ENCODE results near the gene HOXD4. TPM values are rescaled to one million over a fixed set of nuclear protein-coding genes. Genes with fewer than 3 reads are reported as not detected.
A peak's percentile ranks its signal among the peaks of the same experiment; 100 is the strongest.

HOXD4 gene
- total RNA-seq, 1 experiment from 2014 or later: 0.61 TPM

DNA sequence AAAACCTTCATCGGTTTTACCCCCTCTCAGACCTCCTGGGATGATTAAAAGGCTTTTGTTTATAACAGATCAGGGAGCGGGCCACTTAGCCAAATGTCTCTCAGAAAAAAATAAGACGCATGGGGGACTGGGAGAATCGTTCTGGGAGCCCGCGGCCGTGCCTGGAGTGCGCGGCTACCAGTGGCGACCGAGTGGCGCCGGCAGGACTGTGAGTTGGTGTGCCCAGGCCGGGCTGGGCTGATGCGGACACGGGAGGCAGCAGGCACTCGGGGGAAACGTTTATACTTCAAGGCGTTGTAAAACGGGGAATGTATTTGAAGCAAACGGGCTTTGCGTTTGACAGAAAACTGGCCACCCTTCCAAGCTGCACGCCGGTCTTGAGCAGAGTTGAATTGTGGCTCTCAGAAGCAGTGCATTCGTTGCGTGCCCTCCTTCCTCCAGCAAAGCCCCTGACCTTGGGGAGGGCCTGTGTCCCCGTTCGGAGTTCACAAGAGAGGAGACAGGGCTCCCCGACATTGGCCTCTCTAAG is 39.4 kb upstream of the HOXD4 start:
- Histone ChIP-seq H3K4me2 (ENCODE audit: low read length) (no peak overlapping the region), H3K9me2 (ENCODE audit: insufficient read depth) (no peaks in the 10 kb centered on the region), H2AFZ (ENCODE audit: low read depth, low read length, poor library complexity, severe bottlenecking) (peak overlapping the region; percentile 88), H3K27ac (ENCODE audit: low read depth, low read length) (no peak overlapping the region), H3K4me1 (ENCODE audit: control insufficient read depth in 1 of 2, insufficient read depth in 2 of 2, low read length in 2 of 2) (peaks cover 0 to 11% of the 10 kb centered on the region in 2 experiments; a peak in 1 of 4 replicates), H3K4me3 (replicated peaks in 1 of 2; ENCODE audit: low read depth in 1 of 2, low read length in 2 of 2) (no peak overlapping the region), H3K9ac (ENCODE audit: low read length) (no peak overlapping the region), H3K27me3 (ENCODE audit: insufficient read depth, low read length) (no peaks in the 10 kb centered on the region), H4K20me1 (ENCODE audit: insufficient read depth) (no peaks in the 10 kb centered on the region), H3K79me2 (ENCODE audit: insufficient read depth, low read length) (no peaks in the 10 kb centered on the region), H3K36me3 (ENCODE audit: control insufficient read depth in 1 of 2, insufficient read depth in 2 of 2, low read length in 2 of 2) (no peaks in the 10 kb centered on the region), H3K9me3 (ENCODE audit: control insufficient read depth in 1 of 2, insufficient read depth in 1 of 2, low read depth in 1 of 2, low read length in 2 of 2) (no peaks in the 10 kb centered on the region)
- TF ChIP-seq, protein P1, sequence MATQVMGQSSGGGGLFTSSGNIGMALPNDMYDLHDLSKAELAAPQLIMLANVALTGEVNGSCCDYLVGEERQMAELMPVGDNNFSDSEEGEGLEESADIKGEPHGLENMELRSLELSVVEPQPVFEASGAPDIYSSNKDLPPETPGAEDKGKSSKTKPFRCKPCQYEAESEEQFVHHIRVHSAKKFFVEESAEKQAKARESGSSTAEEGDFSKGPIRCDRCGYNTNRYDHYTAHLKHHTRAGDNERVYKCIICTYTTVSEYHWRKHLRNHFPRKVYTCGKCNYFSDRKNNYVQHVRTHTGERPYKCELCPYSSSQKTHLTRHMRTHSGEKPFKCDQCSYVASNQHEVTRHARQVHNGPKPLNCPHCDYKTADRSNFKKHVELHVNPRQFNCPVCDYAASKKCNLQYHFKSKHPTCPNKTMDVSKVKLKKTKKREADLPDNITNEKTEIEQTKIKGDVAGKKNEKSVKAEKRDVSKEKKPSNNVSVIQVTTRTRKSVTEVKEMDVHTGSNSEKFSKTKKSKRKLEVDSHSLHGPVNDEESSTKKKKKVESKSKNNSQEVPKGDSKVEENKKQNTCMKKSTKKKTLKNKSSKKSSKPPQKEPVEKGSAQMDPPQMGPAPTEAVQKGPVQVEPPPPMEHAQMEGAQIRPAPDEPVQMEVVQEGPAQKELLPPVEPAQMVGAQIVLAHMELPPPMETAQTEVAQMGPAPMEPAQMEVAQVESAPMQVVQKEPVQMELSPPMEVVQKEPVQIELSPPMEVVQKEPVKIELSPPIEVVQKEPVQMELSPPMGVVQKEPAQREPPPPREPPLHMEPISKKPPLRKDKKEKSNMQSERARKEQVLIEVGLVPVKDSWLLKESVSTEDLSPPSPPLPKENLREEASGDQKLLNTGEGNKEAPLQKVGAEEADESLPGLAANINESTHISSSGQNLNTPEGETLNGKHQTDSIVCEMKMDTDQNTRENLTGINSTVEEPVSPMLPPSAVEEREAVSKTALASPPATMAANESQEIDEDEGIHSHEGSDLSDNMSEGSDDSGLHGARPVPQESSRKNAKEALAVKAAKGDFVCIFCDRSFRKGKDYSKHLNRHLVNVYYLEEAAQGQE (IDR thresholded peaks at IDR 0.05; ENCODE audit: low read depth): no peak
- TF ChIP-seq SIN3A (IDR thresholded peaks at IDR 0.05; ENCODE audit: low read depth) (no peak), EGR1 (IDR thresholded peaks at IDR 0.05; ENCODE audit: low read depth) (no peak), SRF (IDR thresholded peaks at IDR 0.05; ENCODE audit: low read depth) (no peak), SP1 (IDR thresholded peaks at IDR 0.05; ENCODE audit: low read depth) (no peak), CBX3 (IDR thresholded peaks at IDR 0.05; ENCODE audit: low read depth) (no peak), CEBPB (IDR thresholded peaks at IDR 0.05; ENCODE audit: low read depth) (no peak), POLR2AphosphoS5 (IDR thresholded peaks at IDR 0.05; ENCODE audit: low read depth, low read length) (no peak), FOSL1 (IDR thresholded peaks at IDR 0.05; ENCODE audit: low read depth) (no peak), ZNF274 (IDR thresholded peaks at IDR 0.05; ENCODE audit: low read depth, low read length) (no peak), YY1 (IDR thresholded peaks at IDR 0.05; ENCODE audit: extremely low read depth, insufficient replicate concordance, low read depth, low read length) (no peak), JUND (IDR thresholded peaks at IDR 0.05) (no peak), EZH2 (IDR thresholded peaks at IDR 0.05) (no peak), POLR2A (IDR thresholded peaks at IDR 0.05; ENCODE audit: borderline replicate concordance, extremely low read depth, insufficient read depth, insufficient read length) (no peak), ELF1 (IDR thresholded peaks at IDR 0.05; ENCODE audit: borderline replicate concordance, low read depth) (no peak), TCF7L2 (IDR thresholded peaks at IDR 0.05; ENCODE audit: borderline replicate concordance, extremely low read depth, insufficient read depth, insufficient read length) (no peak), EZH2phosphoT487 (IDR thresholded peaks at IDR 0.05; ENCODE audit: borderline replicate concordance) (no peak), ZFX (IDR thresholded peaks at IDR 0.05) (no peak)
- TF ChIP-seq, protein P2, sequence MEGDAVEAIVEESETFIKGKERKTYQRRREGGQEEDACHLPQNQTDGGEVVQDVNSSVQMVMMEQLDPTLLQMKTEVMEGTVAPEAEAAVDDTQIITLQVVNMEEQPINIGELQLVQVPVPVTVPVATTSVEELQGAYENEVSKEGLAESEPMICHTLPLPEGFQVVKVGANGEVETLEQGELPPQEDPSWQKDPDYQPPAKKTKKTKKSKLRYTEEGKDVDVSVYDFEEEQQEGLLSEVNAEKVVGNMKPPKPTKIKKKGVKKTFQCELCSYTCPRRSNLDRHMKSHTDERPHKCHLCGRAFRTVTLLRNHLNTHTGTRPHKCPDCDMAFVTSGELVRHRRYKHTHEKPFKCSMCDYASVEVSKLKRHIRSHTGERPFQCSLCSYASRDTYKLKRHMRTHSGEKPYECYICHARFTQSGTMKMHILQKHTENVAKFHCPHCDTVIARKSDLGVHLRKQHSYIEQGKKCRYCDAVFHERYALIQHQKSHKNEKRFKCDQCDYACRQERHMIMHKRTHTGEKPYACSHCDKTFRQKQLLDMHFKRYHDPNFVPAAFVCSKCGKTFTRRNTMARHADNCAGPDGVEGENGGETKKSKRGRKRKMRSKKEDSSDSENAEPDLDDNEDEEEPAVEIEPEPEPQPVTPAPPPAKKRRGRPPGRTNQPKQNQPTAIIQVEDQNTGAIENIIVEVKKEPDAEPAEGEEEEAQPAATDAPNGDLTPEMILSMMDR (IDR thresholded peaks at IDR 0.05 in 2 of 3, conservative IDR thresholded peaks at IDR 0.05 in 1 of 3; ENCODE audit: borderline replicate concordance in 1 of 3, insufficient read depth in 1 of 3, low read depth in 2 of 3, low read length in 2 of 3): no peak
- TF ChIP-seq, protein P3, sequence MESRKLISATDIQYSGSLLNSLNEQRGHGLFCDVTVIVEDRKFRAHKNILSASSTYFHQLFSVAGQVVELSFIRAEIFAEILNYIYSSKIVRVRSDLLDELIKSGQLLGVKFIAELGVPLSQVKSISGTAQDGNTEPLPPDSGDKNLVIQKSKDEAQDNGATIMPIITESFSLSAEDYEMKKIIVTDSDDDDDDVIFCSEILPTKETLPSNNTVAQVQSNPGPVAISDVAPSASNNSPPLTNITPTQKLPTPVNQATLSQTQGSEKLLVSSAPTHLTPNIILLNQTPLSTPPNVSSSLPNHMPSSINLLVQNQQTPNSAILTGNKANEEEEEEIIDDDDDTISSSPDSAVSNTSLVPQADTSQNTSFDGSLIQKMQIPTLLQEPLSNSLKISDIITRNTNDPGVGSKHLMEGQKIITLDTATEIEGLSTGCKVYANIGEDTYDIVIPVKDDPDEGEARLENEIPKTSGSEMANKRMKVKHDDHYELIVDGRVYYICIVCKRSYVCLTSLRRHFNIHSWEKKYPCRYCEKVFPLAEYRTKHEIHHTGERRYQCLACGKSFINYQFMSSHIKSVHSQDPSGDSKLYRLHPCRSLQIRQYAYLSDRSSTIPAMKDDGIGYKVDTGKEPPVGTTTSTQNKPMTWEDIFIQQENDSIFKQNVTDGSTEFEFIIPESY (IDR thresholded peaks at IDR 0.05; ENCODE audit: extremely low read depth, insufficient replicate concordance, low read length): no peak
- DNase-seq (ENCODE audit: low read depth, low spot score): no peak
- ATAC-seq: no peak
- ChIA-PET POLR2A (no interaction called here), RAD21 (ENCODE audit: low non-redundant PET in 1 of 2, low total read pairs in 2 of 2, uncharacterized antibody in 2 of 2, unreplicated experiment in 2 of 2) (no interaction called here), CTCF (interaction anchor here (0.6 to 2.2 kb wide), 7 partner anchors 9 to 542 kb away, joined by 3 to 11 read pairs (median 7); no protein-coding TSS in a partner anchor)
- no TSS peak for BruUV-seq (replicated peaks)
- intact Hi-C loops (cut with micrococcal nuclease): no loop called here
